ENCODE data around the gene PLA2G2A. TPM values are rescaled to one million over a fixed set of nuclear protein-coding genes. Genes with fewer than 3 reads are reported as not detected.
"Not testable (repeated sequence)": the region's sequence is repeated elsewhere in the genome, so short reads cannot be mapped to it uniquely, and the experiment has no call there.

The PLA2G2A gene
- total RNA-seq, 1 donor from 2014 or later, result 3.7 TPM

GRCh38 chr1:19988267-19989006 is 9.0 kb upstream of the PLA2G2A start:
- Mint-ChIP-seq H3K27me3 (ENCODE audit: low read depth) (peaks cover 3% of the 10 kb centered on the region), H3K9me3 (no peaks in the 10 kb centered on the region), H3K4me3 (no peak overlapping the region), H3K36me3 (no peaks in the 10 kb centered on the region), H3K27ac (no peak overlapping the region), H3K4me1 (peaks cover 4% of the 10 kb centered on the region)
- DNase-seq (ENCODE audit: low spot score in 2 of 2, unreplicated experiment in 2 of 2), result no peak
- TF ChIP-seq, protein P1, sequence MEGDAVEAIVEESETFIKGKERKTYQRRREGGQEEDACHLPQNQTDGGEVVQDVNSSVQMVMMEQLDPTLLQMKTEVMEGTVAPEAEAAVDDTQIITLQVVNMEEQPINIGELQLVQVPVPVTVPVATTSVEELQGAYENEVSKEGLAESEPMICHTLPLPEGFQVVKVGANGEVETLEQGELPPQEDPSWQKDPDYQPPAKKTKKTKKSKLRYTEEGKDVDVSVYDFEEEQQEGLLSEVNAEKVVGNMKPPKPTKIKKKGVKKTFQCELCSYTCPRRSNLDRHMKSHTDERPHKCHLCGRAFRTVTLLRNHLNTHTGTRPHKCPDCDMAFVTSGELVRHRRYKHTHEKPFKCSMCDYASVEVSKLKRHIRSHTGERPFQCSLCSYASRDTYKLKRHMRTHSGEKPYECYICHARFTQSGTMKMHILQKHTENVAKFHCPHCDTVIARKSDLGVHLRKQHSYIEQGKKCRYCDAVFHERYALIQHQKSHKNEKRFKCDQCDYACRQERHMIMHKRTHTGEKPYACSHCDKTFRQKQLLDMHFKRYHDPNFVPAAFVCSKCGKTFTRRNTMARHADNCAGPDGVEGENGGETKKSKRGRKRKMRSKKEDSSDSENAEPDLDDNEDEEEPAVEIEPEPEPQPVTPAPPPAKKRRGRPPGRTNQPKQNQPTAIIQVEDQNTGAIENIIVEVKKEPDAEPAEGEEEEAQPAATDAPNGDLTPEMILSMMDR (IDR thresholded peaks at IDR 0.05; ENCODE audit: unreplicated experiment), result no peak

DNA sequence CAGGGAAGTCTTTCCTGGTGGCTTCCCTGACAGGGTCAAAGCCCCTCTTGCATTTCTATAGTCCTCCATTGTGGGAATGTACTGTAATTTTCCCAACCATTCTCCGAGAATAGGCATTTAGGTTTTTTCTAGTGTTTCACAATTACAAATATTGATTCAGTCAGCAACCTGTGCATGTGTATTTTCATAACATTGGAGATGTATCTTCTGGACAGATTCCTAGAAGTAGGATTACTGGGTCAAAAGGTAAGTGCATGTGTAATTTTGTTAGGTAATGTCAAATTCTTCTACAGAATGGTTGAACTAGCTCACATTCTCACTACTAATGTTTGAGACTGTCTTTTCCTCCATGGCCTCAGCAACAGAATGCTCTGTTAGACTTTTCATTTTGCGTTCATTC is 8.3 kb upstream of the PLA2G2A start:
- no peaks in the 10 kb centered on the region for H3K36me3 Mint-ChIP-seq
- H3K4me3 Mint-ChIP-seq, result no peak overlapping the region
- H3K27me3 Mint-ChIP-seq (ENCODE audit: low read depth), result peaks cover 3% of the 10 kb centered on the region
- no peak overlapping the region for H3K27ac Mint-ChIP-seq
- TF ChIP-seq, protein P1 (IDR thresholded peaks at IDR 0.05; ENCODE audit: unreplicated experiment), result no peak
- no peak for DNase-seq (ENCODE audit: low spot score in 2 of 2, unreplicated experiment in 2 of 2)
- H3K4me1 Mint-ChIP-seq, result peaks cover 7% of the 10 kb centered on the region
- no peaks in the 10 kb centered on the region for H3K9me3 Mint-ChIP-seq

GRCh38 chr1:19984409-19985016 is 5.1 kb upstream of the PLA2G2A start:
- not testable (repeated sequence) for DNase-seq (ENCODE audit: low spot score in 2 of 2, unreplicated experiment in 2 of 2); H3K36me3 Mint-ChIP-seq; H3K27ac Mint-ChIP-seq; H3K27me3 Mint-ChIP-seq (ENCODE audit: low read depth); H3K4me3 Mint-ChIP-seq; H3K9me3 Mint-ChIP-seq
- peaks cover 28% of the 10 kb centered on the region for H3K4me1 Mint-ChIP-seq

DNA sequence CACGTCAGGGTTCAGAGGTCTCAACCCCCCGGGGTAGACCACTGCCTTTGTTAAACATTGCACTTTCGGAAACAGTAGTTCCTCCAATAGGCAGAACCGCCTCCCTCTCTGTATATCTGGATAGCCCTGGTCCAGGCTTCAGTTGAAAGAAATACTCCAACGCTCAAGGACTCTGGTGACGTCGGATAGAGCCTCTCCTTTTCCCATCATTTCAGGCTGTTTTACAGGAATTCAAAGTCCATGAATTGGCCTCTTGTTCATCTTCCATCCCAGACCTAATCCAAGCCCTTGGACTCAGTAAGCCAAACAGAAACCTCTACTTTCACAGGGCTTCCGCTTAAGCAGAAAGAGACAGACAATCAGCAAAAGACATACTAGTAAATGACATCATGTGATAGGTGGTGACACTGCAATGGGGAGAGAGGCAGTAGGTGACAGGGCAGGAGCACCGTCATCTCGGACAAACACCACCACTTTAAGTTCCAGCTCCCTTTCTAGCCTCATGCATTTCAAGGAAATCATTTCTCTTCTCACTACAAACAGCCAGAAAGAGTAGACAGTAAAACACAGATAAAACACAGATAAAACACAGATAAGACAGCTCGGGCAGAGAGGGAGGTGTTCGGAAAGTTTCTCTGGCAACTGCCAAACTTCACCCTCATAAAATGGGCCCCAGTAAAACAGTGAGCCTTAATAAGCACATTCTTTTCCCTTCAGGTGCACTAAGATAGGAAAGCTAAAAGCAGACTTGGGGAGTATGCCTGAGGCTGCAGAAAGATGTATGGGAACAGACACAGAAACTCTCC is 2.3 kb upstream of the PLA2G2A start:
- TF ChIP-seq, protein P1 (IDR thresholded peaks at IDR 0.05; ENCODE audit: unreplicated experiment), result no peak
- no peak for DNase-seq (ENCODE audit: low spot score in 2 of 2, unreplicated experiment in 2 of 2)
- peaks cover 11% of the 10 kb centered on the region for H3K27me3 Mint-ChIP-seq (ENCODE audit: low read depth)
- H3K36me3 Mint-ChIP-seq, result no peaks in the 10 kb centered on the region
- H3K9me3 Mint-ChIP-seq, result no peaks in the 10 kb centered on the region
- H3K4me3 Mint-ChIP-seq, result no peak overlapping the region
- peaks cover 32% of the 10 kb centered on the region for H3K4me1 Mint-ChIP-seq
- H3K27ac Mint-ChIP-seq, result peak overlapping the region; percentile 50

DNA sequence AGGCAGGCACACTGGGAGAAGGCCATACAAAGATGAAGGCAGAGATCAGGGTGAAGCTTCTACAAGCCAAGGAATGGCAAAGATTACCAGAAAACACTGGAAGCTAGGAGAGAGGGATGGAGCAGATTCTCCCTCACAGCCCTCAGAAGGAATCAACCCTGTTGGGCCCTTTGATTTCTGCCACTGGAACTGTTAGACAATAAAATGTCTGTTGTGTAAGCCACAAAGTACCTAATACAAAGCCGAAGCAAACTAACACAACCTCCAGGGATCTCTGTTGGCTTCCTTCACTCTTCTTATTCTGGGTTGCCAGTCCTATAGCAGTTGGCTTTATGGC is 1.7 kb upstream of the PLA2G2A start:
- H3K36me3 Mint-ChIP-seq, result no peaks in the 10 kb centered on the region
- peak overlapping the region; percentile 50 for H3K27ac Mint-ChIP-seq
- no peak for DNase-seq (ENCODE audit: low spot score in 2 of 2, unreplicated experiment in 2 of 2)
- H3K4me3 Mint-ChIP-seq, result no peak overlapping the region
- H3K9me3 Mint-ChIP-seq, result no peaks in the 10 kb centered on the region
- TF ChIP-seq, protein P1 (IDR thresholded peaks at IDR 0.05; ENCODE audit: unreplicated experiment), result no peak
- peaks cover 11% of the 10 kb centered on the region for H3K27me3 Mint-ChIP-seq (ENCODE audit: low read depth)
- H3K4me1 Mint-ChIP-seq, result peaks cover 32% of the 10 kb centered on the region

DNA sequence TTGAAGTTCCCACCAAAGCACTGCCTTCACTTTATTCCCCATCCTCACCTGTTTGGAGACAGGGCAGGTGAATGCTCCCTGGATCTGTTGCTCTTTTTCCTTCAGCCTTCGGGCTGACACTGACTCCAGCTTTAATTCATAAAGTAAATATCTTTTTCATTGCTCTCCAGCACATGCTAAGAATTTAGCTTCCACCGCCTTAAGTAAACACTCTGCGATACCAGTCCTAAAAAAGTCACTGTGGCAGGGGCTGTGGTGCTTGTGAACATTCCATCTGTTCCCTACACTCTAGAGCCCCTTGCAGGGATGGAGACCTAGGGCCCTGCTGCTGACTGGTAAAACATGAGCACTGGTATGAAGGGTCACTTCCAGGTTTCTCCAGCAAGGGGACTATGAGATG is 896 bp upstream of the PLA2G2A start:
- Mint-ChIP-seq H3K4me3 (no peak overlapping the region), H3K4me1 (peaks cover 35% of the 10 kb centered on the region), H3K9me3 (no peaks in the 10 kb centered on the region), H3K27me3 (ENCODE audit: low read depth) (peaks cover 11% of the 10 kb centered on the region), H3K36me3 (no peaks in the 10 kb centered on the region), H3K27ac (no peak overlapping the region)
- no peak for DNase-seq (ENCODE audit: low spot score in 2 of 2, unreplicated experiment in 2 of 2)
- TF ChIP-seq, protein P1 (IDR thresholded peaks at IDR 0.05; ENCODE audit: unreplicated experiment), result no peak

Data from mesothelial cell of epicardium (in vitro differentiated cells).